NCI-H748 (cell line): ENCODE data around the gene CNTN4.

ENCODE experiments used
- DNase-seq: peaks from one replicate; lab custom pipeline; 2025; ENCODE audit not compliant: unreplicated experiment; lab: John Stamatoyannopoulos, UW

The CNTN4 gene

DNA sequence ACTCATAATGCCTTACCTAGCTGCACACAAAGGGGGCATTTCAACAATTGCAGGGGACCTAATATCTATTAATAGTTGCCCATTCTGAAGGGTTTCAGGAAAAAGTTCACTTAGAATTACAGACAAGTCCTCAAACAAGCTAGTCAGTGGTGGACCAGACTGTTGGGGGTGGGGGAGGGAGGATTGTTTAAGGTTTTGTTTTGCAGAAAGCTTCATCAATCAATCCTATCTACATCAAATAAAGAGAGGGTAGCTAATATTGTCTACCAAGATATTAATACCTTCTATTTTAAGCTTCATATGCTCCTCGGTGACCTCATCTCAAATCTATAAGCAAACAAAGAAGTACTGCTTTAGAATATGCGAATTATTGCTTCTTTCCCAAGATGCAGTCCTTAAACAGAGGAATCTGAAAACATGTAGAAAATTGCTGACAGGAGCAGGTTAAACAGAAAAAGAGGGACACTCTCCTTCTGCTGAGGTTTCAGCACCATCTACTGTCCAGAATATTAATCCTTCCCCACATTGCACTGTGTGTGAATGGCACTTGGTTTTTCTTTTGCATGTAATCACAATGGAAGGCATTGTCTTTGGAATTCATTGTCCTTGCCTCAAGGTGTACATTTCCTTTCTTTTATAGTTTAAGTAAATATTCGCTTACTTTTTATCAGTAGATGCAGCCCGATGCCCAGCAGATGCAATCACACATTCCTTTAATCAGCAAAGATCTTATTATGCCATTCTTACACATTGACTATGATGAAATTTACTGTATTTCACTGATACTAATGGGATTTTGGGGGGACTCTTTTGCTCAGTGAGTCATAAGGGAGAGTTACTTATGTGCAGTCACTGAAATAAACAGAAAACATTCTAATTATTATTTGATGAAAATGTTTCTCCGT lies 916.8 kb downstream of the CNTN4 start:
- peak; percentile 48 for DNase-seq

DNA sequence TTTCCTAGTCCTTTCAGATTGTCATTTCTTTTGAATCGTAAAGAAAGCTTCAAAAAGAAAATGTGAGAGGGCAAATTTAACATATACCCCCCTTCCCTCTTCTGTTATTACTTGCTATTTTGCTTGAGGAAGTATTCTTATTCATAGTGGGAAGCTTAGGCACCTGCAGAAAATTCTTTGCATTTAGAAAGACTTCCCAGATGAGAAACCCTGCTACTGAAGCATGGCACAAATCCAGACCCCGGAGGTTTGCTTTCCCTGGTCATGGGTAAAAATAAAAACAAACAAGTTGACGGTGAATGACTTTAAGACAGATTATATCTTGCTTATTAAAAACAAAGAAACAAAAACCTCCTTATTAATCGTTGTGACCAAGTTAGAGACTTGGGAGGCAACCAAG lies 917.6 kb downstream of the CNTN4 start:
- DNase-seq = no peak

DNA sequence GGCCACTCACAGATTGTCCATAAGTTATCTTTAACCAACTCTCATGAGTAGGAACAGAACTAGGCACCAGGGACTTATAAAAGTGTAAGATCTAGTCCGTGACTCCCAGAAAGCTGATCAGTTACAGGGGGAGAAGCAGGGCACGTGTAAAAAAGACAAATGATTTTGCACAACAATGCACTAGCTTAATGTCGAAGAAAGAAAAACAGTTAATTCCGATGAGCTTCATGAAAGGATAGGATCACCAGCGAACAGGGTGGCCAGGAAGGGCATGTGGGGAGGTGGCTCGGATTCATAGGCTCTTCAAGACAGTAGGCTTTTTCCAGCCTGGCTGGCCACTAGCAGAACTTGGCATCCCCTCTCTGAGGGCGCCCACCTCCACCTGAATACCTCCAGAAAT lies 921.5 kb downstream of the CNTN4 start:
- DNase-seq = no peak

DNA sequence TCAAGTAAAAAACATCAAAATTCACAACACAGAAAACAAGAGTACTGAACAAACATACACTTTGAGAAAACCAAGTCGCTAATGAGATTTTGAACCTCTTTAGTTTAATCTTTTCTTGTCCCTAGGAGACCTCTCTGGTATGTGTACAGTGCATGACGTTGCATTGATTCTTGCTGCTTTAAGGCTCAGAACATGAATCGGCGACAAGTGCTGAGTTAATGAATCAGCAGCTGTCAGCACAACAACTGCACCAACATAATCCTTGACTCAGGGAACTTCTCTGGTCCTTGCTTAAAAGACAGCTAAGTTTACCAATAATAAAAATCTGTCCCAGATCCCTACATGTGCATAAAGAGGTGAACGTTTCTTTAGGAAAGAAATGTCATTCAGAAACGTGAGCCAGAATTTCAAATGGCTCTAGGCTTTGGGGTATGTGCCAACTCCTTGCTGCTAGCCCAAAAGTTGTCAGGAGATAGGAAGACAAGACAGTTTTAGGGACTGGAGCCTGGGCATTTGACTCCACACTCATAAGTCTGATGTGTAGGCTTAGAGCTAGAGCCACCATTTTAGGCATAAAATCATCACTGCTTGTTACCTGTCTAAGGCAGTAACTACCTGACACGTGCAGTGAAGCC lies 924.6 kb downstream of the CNTN4 start:
- peak; percentile 54 for DNase-seq

DNA sequence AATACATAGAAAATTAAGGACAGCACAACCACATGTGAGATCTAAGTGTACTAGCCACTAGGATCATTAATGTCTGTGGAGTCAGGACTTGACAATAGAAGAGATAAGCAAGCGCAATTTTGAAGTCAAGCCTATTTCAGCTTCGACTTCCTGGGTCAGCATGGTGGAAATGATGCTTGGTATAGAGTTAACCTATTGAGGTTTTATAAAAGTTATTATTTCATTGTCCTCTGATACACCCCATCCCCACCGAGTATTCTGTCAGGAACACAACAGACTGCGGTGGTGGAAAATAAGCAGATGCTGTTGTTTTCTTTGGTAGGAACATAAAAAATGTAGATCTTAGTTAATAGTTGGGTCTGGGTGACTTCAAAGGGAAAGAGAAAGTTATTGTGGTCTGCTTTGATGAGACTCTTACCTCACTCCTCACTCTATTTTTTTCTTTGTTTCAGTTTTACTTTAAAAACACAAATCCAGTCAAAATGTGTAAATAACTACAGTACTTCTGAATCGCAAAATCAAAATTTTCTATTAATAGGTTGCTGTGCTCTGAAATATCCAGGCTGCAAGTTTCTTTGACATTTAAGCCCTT lies 929.4 kb downstream of the CNTN4 start:
- DNase-seq = no peak

DNA sequence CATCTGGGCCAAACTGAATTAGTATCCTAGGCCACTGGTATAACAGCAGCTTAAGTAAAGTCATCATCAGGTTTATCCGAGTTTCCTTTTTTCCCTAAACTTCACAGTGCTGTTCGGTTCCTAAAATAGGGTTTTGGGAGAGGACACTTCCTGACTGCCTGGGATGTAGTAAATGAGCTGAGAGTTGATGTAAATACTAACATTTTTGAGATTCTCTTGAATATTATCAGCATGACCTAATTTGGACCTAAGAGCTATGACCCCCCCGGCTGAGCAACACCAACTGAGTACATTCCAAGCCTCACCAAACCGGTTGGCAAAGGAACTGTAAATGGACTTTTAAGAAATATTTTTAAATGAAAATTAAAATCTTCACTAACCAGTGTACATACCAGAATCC lies 932.7 kb downstream of the CNTN4 start:
- no peak for DNase-seq

DNA sequence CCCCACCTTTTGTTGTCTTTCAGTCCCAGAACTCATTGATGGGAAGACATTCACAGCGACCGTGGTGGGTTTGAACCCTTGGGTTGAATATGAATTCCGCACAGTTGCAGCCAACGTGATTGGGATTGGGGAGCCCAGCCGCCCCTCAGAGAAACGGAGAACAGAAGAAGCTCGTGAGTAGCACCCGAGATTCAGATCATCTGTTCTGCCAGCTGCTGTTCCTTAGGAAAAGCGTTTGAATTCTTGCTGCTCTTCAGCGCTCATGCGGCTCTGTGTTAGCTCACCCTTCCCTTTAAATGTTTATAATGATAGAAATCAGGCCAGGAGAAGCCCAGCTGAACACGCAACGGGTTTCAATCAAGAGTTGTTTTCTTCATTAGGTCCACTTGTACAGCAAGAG lies 938.5 kb downstream of the CNTN4 start:
- DNase-seq = no peak

DNA sequence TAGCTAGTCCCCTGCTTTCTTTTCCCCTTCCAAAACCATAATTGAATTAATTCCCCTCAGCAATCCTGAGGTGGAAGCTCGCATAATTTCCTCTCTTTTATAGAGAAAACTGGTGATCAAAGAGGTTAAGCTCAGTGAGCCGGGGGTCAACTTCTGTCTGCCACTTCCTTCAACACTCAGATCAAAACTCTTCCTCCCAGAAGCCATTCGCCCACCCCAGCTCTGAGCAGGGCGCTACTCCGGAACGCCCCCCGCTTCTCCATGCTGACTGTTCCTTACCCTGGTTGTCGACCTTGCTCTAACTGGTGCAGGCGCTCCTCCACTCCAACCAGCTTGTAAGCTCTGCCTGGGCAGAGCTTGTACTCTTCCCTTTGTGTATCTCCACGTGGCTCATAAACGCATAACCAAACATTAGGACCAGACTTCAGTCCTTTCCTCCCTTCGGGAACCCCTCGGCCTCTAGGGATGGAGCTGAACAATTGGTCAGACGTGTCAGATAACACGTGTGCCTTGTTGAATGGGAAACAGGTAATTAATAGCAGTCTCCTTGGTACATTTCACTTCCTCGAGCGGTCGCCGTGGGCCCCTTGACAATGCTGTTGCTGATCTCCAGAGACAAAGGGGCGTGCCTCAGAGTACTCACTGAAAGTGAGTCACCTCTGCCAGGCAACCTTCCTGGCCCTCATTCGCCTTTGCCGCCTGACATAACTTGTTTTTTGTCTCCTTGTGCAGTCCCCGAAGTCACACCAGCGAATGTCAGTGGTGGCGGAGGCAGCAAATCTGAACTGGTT lies 939.7 kb downstream of the CNTN4 start:
- no peak for DNase-seq

DNA sequence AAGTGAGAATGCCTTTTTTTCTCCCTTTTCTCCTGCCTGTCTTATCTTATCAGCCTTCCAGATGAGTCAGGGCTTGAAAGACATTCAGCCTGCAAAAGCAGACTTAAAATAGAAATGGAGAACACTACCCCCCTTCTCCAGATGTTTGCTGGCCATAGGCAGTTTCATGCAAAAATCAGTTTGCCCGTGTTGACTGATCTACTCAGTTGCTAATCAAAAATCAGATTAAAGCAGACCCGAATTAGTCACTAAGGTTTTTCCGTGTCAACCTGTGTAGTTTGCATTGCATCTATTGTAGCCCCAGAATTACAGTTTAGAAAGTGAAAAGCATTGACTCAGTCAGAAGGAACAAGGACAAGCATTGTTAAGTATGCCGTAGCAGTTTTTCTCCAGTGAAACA lies 955.3 kb downstream of the CNTN4 start:
- DNase-seq = no peak

DNA sequence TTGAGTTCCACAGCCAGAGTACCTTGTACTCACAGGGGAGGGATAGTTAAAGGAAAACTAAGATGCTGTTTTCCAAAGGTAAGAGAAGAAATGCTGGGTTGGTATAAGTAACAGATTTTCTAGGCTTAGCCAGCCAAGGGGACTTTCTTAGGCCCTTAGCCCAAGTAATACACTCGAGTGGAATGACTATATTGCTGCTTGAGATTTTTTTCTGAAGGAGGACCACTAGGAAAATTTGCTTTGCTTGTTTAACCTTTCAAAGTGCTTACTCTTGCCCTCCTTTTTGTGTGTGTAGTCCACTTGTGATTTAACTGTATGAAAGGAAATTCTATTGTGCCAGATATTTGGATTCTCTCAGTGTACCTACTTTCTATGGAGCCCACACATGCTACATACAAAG lies 961.0 kb downstream of the CNTN4 start:
- no peak for DNase-seq

DNA sequence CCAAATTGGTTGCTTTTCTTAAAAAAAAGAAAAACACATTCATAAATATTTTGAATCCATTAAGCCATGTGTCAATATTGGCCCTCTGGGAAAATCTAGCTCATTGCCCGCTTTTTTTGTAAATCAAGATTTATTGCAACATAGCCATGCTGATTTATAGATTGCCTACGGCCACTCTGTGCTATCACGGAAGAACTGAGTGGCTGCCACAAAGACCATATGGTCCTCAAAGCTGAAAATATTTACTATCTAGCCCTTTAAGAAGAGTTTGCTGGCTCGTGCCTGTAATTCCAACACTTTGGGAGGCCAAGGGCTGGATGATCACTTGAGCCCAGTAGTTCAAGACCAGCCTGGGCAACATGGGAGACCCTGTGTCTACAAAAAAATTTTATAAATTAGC lies 965.6 kb downstream of the CNTN4 start:
- no peak for DNase-seq

DNA sequence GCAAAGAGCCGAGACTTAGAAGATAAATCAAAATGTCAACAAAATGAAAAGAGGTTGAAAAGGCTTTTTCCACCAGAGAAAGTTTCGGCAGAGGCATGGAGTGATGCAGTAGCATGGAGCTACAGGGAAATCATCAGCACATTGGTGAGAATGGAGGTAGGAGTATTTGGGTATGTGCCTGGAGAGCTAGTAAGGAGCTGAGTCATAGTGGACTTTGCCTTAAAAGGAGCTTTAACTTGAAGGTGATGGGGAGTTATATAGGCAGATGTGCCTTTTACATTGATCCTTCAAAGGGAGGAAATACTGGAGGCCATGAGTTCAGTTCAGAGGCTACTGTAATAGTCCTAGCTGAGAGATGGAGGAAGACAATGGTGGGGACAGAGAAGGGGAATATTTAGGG lies 967.2 kb downstream of the CNTN4 start:
- DNase-seq = no peak

DNA sequence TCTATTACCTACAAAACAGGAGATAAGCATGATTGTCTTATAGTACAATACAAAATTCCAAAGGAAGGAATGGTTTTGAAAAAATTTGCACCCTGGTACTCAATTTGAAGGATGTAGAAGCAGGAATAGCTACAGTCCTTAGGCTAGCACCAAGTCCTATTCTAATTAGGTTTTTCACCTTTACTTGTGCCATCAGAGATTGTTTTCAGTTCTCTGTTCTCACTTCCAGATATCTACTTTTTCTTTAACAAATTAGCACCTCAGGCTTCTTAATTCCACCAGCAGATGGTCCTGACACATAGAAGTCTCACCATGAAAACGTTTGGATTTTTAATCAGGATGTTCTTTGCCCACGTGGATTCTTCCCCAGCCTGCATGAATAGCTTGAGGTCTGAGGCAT lies 967.7 kb downstream of the CNTN4 start:
- no peak for DNase-seq

DNA sequence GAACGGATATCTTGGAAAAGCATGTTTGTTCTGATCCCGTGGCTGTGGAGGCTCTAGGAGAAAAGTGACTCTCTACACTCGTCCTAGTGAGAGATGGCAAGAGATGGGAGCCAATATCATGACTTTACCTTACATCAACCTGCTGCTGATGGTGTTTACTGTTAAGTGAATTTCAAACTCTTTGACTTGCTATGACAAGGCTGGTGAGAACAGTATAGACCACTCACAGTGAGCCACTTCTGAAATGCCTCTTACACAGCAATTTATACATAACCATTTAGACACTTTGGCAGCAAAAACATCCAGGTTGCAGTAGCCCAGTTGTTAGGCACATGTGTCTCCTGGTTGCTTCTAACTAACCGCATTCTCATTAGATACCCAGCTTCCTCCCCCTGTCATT lies 968.2 kb downstream of the CNTN4 start:
- no peak for DNase-seq

DNA sequence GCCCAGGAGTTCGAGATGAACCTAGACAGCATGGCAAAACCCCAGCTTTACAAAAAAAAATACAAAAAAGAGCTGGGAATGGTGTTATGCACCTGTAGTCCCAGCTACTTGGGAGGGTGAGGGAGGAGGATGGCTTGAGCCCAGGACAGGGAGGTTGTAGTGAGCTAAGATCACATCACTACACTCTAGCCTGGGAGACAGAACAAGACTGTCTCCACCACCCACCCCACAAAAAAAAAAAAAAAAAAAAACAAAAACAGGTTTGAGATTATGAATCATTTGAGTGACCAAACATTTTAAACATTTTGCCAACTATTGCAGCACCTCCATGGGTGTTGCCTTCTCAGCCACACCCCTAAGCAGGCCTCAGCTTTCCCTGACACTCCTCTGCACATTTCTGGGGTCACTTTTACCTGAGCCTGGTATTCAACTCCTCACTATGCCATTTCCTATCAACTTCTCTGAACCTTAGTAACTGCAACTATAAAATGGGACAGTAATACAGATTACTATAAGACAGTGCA lies 969.8 kb downstream of the CNTN4 start:
- no peak for DNase-seq

DNA sequence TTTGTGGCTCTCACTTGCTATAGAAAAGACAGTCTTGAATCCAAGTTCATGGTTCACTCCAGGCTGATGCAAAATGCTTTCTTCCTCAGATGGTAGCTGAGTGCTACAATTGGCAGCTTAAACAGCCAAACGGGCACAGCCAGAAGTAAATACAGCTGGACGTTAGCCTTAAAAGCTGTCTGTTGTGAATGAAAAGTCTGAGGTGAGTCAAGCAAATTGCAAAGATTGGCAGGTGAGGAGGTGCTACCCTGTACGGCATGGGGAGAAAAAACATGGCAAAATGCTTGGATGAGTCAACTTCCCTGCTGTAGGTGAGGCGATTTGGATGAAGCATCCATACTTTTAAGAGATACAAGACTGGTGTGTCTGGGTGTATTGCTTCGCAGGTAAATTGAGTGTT lies 971.1 kb downstream of the CNTN4 start:
- peak; percentile 59 for DNase-seq

DNA sequence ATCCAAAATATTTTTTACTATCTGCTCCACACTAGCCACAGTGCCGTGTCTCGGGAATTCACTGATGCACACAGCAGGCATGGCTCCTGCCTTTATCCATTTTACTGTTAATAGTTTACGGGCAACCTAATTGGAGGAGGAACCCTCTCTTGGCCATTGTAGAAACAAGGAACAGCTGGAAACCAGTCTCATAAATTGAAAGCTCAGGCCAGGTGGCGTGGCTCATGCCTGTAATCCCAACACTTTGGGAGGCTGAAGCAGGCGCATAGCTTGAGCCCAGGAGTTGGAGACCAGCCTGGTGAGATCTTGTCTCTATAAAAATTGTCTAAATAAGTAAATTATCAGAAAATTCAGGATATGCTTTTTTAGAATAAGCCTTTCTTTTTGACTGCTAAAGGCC lies 972.5 kb downstream of the CNTN4 start:
- DNase-seq = peak; percentile 52

DNA sequence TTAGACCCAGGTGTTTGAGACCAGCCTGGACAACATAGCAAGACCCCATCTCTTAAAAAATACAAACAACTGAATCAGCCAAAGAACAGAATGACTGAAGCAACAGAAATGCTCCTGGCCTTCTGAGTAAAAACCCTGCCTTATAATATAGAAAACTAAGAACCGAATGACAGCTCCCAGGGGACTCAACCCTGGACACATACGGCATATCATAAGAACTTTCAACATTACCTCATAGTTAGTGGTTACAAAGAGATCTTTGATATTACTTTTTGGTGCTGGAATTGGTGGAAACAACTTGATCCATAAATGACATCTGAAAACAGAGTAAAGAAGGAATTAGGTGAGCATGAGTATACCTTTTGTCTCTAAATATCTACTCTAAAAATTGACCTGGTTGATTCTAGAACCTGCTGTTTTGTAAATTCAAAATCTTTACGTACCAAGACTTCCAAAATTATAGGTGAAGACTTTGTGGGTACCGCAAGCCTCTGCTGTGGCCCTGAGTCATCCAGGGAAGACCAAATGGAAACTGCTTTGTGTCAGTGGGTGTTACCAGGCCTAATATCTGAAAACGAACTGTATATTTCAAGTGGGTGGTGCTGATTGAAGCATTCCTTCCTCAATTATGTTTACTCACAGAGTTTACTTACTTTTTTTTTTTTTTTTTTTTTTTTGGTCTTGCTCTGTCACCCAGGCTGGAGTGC lies 976.0 kb downstream of the CNTN4 start:
- no peak for DNase-seq

DNA sequence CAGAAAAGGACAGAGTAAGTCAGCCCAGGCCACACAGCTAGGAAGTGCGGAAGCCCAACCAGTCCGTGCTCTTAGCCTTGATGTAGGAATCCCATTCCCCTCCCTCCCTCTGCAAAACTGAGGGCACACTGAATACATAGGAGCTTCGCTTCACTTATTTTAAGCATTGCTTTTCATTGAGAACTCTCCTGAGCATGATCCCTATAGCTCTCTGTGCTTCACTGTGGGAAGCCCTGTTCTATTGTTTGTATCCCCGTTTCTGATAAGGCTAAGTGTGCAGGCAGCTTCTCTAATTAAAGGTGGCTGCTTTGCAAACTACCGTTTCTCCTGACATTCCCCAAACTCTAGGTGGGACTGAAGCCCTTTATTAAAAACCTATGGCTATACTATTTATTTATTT lies 981.6 kb downstream of the CNTN4 start:
- DNase-seq = peak; percentile 24

DNA sequence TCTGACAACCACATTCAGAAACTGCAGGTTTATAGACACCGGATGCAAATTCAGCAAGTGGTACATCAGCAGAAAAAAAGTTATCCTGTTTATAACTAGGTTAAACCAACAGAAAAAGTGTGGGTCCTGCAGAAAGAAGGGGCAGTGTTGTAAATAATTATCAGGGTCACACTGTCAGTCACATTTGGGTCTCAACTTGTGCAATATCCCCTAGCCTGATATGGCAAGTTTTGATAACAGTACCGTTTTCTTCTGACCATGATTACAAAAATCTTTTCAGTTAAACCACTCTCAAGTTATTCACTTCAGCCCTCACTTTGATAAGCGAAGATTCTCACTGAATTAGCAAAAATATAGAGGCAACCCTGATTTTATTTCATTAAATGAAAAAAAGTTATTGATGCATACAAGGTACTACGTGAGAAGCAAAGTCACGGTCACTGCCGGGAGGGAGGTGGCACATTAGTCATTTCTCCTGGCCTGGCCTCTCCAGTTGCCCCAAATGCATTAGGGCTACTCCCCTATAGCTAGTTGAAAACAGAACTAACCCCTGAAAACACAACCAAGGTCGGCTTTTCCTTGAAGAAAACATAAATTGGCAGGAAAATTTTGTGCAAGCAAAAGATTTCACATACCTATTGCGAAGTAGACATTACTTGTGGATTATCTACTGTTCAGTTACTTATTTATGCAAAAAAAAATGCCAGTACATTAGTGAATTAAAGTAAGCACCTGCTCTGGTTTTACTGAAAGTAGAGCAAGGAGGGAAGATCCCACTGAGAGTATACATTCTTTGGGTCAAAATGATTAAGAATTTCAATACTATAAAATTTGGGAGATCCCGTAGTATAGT lies 982.9 kb downstream of the CNTN4 start:
- DNase-seq = no peak
